HepG2 (cell line): ENCODE measurements around the gene KLHL17. TPM values are rescaled to one million over a fixed set of nuclear protein-coding genes. Genes with fewer than 3 reads are reported as not detected.

Experiments
- ATAC-seq: fragments of 200-7000 bp; cut with Tn5 transposase; 3 replicates; pipeline ENCODE4 v1.9.1; 2020; ENCODE audit warnings: mild to moderate bottlenecking, moderate library complexity
- BruUV-seq: library from RNA; stranded (reverse); fragments of 400-500 nt; replicated peaks from 2 replicates; lab custom pipeline; 2021; lab: Mats Ljungman, UMichigan
- CTCF ChIA-PET: fragments of 300-600 bp; formaldehyde crosslinking; extraction: SDS; loops from one replicate; lab custom pipeline; 2021; ENCODE audit warnings: low total read pairs, inconsistent platforms, low intra/inter-chr PET ratio; lab: Yijun Ruan, JAX
- POLR2A ChIA-PET: fragments of 350-600 bp; sonication (Branson Sonifier 250); formaldehyde crosslinking; loops from one replicate; lab custom pipeline; 2020; ENCODE audit warnings: antibody characterized with exemption, inconsistent platforms; lab: Yijun Ruan, JAX
- DNase-seq: peaks from one replicate; pipeline ENCODE4 v3.0.0-alpha.2; 2015; ENCODE audit warnings: low spot score
- FAIRE-seq: peaks from 3 replicates; lab custom pipeline; 2011; peaks lifted over from hg19 to GRCh38; lab: Jason Lieb, UNC
- H2AFZ ChIP-seq: one replicate; pipeline ENCODE4 v1.6.1; 2011; ENCODE audit warnings: low read length, inconsistent platforms
- H3K27ac ChIP-seq: fragments of 300-600 bp; 3 replicates; pipeline ENCODE4 v1.8.0; 2011; ENCODE audit warnings: mixed run types, mild to moderate bottlenecking, mixed read lengths, low read length, inconsistent platforms; ENCODE audit not compliant: insufficient read depth; ENCODE audit errors: extremely low read length
- H3K27me3 ChIP-seq, 2 experiments: fragments of 200-600 bp in 1 of 2; 2 replicates in 1 of 2; 3 replicates in 1 of 2; pipeline versions ENCODE4 v1.6.0 to v1.8.0; 2011; ENCODE audit warnings: low read length in 2 of 2, mild to moderate bottlenecking in 2 of 2, moderate library complexity in 2 of 2, inconsistent platforms in 1 of 2; ENCODE audit not compliant: insufficient read depth in 2 of 2, control insufficient read depth in 1 of 2
- H3K36me3 ChIP-seq, 2 experiments: fragments of 200-600 bp in 1 of 2; replicated peaks in 1 of 2; 2 replicates in 1 of 2; 3 replicates in 1 of 2; pipeline versions ENCODE4 v1.5.1 to v1.8.0; 2011; ENCODE audit warnings: low read length in 2 of 2, inconsistent platforms in 1 of 2; ENCODE audit not compliant: insufficient read depth in 2 of 2, control insufficient read depth in 1 of 2
- H3K4me1 ChIP-seq: 2 replicates; pipeline ENCODE4 v1.5.1; 2012; ENCODE audit warnings: low read length, inconsistent platforms; ENCODE audit not compliant: insufficient read depth
- H3K4me2 ChIP-seq: 2 replicates; pipeline ENCODE4 v1.6.0; 2011; ENCODE audit warnings: low read depth, low read length, inconsistent platforms
- H3K4me3 ChIP-seq, 3 experiments: fragments of 200-600 bp in 1 of 3; sonication (generic), shearing (Covaris generic) in 1 of 3; replicated peaks in 1 of 3; 2 replicates each; pipeline ENCODE4 v1.5.1; 2011 to 2016; ENCODE audit warnings: low read length in 3 of 3, inconsistent platforms in 2 of 3, low read depth in 2 of 3, mild to moderate bottlenecking in 2 of 3, control low read depth in 1 of 3, mixed read lengths in 1 of 3; ENCODE audit not compliant: insufficient read depth in 1 of 3
- H3K79me2 ChIP-seq: one replicate; pipeline ENCODE4 v1.6.1; 2011; ENCODE audit warnings: low read length, inconsistent platforms; ENCODE audit not compliant: insufficient read depth
- H3K9ac ChIP-seq: 2 replicates; pipeline ENCODE4 v1.6.0; 2011; ENCODE audit warnings: mild to moderate bottlenecking, low read depth, low read length, inconsistent platforms; ENCODE audit not compliant: insufficient read depth
- H3K9me3 ChIP-seq: 2 replicates; pipeline ENCODE4 v1.5.1; 2012; ENCODE audit warnings: mild to moderate bottlenecking, low read length
- H4K20me1 ChIP-seq: 2 replicates; pipeline ENCODE4 v1.6.0; 2011; ENCODE audit warnings: inconsistent platforms, mild to moderate bottlenecking, low read length, moderate library complexity; ENCODE audit not compliant: insufficient read depth
- JUN ChIP-seq: sonication (generic); formaldehyde crosslinking; IDR thresholded peaks from 2 replicates; pipeline ENCODE4 v1.4.0; 2020; ENCODE audit warnings: mild to moderate bottlenecking, missing genetic modification reagents
- PRPF4 ChIP-seq: fragments of 200-400 bp; formaldehyde crosslinking; IDR thresholded peaks from 2 replicates; pipeline ENCODE4 v1.6.1; 2016; ENCODE audit warnings: low read length, low read depth; ENCODE audit not compliant: poor library complexity, severe bottlenecking
- RBFOX2 ChIP-seq: fragments of 200-400 bp; formaldehyde crosslinking; IDR thresholded peaks from 2 replicates; pipeline ENCODE4 v1.6.1; 2017; ENCODE audit warnings: low read depth, mild to moderate bottlenecking, low read length
- ZFP36L1 ChIP-seq: sonication (generic); formaldehyde crosslinking; IDR thresholded peaks from 2 replicates; pipeline ENCODE4 v1.8.0; 2022; ENCODE audit warnings: mild to moderate bottlenecking, missing genetic modification reagents, moderate library complexity
- ZNF160 ChIP-seq: sonication (generic); formaldehyde crosslinking; IDR thresholded peaks from 2 replicates; pipeline ENCODE4 v1.8.0; 2022; ENCODE audit warnings: mild to moderate bottlenecking, inconsistent platforms, missing genetic modification reagents
- WGBS: methylation state at CpG from one replicate; pipeline ENCODE4 v1.1.6; 2017; ENCODE audit warnings: low lambda C conversion rate; 5-methylcytosine and 5-hydroxymethylcytosine counted together
- in situ Hi-C: cut with HindIII; loops from 2 replicates; pipeline ENCODE4 v1.10.0; 2017; ENCODE audit warnings: low pct_unique_long_range_greater_than_20kb; ENCODE audit not compliant: extremely low pct_ligation_motif_present
- intact Hi-C: fragments of 100-400 bp; cut with micrococcal nuclease; formaldehyde crosslinking; loops from one replicate; pipeline ENCODE4 v1.10.0; 2022; ENCODE audit not compliant: unreplicated experiment
- polyA plus RNA-seq, 8 experiments: library from polyadenylated mRNA; depleted of rRNA in 3 of 8; stranded (reverse) in 7 of 8; unstranded in 1 of 8; fragments of >200 nt; fragmentation: Illumina TruSeq in 4 of 8; extraction: Trizol in 4 of 8; gene quantifications; 2 replicates each; pipeline versions ENCODE4 v1.2.1 to v1.2.3, GENCODE V29; 2011 to 2016; ENCODE audit warnings: low read depth in 4 of 8, missing spikeins in 1 of 8, mixed read lengths in 1 of 8; ENCODE audit not compliant: insufficient read depth in 1 of 8
- total RNA-seq, 5 experiments: library from RNA; depleted of rRNA; stranded (reverse); fragments of >200 nt; fragmentation: Illumina TruSeq; extraction: Trizol; gene quantifications; 2 replicates each; pipeline ENCODE4 v1.2.3, GENCODE V29; 2016; ENCODE audit warnings: low read depth in 1 of 5

Gene KLHL17
- total and polyA plus RNA-seq, 2 of the 13 experiments (the other 11 are each of a cell fraction or from before 2014, with no cell fraction given) = 9.3 to 24.7 TPM

DNA sequence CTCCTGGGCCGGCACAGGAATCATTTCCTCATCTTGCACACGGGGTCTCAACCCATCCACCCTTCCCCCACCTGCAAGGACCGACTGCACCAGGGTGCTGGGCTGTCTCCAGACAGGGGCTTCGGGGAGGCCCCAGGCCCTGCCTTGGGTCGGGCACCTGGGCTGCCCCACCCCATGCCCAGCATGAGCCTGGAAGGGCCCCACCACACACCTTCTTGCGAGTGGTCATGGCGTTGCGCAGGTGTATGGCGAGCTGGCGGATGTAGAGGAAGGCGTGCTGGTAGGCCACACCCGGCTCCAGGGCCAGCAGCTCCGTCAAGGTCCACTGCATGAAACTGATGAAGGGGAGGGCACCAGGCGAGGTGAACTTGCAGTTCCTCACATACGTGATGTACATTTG is 8.2 kb upstream of the KLHL17 start:
- BruUV-seq = no TSS peak
- ChIA-PET CTCF (no interaction called here), POLR2A (no interaction called here)
- Histone ChIP-seq H3K27me3 (no peaks in the 10 kb centered on the region), H3K4me1 (peaks cover 2% of the 10 kb centered on the region), H3K27ac (no peak overlapping the region), H3K4me2 (no peak overlapping the region), H3K36me3 (peaks cover 49 to 97% of the 10 kb centered on the region in 2 experiments), H3K9me3 (no peaks in the 10 kb centered on the region), H2AFZ (no peak overlapping the region), H3K9ac (no peak overlapping the region), H3K4me3 (no peak overlapping the region), H4K20me1 (peaks cover 3% of the 10 kb centered on the region; the same call in 1 of the 2 replicates), H3K79me2 (peaks cover 5% of the 10 kb centered on the region)
- intact Hi-C loops (no loop called here), in situ Hi-C loops (no loop called here)
- FAIRE-seq (no peak), ATAC-seq (no peak), DNase-seq (no peak)
- WGBS = 94% methylated on average over 14 of the region's 15 CpGs
- no peak for TF ChIP-seq ZNF160 (CRISPR knock-in tag)
- peak; percentile 33; the same call in 1 of the 2 replicates for TF ChIP-seq RBFOX2

DNA sequence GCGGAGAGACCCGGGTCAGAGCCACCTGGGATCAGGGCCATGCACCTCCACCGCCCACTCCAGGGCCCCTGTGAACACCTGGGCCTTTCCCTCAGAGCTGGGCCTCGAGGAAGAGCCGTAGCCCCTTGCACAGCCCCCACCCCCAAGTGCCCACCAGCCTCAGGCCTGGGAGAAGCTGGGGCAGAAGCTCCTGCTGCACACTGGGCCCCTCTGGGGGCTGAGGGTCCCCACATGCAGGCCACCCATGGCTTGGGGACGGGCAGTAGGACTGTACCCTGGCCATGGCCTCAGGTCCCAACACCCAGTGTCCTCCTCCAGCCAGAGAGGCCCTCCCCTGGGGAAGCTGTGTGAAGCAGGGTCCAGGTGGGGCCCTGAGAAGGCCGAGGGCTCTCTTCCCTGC is 7.8 kb upstream of the KLHL17 start:
- Histone ChIP-seq H3K9me3 (no peaks in the 10 kb centered on the region), H4K20me1 (peaks cover 7% of the 10 kb centered on the region), H2AFZ (no peak overlapping the region), H3K36me3 (peaks cover 50 to 94% of the 10 kb centered on the region in 2 experiments), H3K4me2 (no peak overlapping the region), H3K79me2 (peaks cover 8% of the 10 kb centered on the region), H3K4me3 (no peak overlapping the region), H3K27ac (no peak overlapping the region), H3K9ac (no peak overlapping the region), H3K27me3 (no peaks in the 10 kb centered on the region), H3K4me1 (peaks cover 6% of the 10 kb centered on the region)
- in situ Hi-C loops (no loop called here), intact Hi-C loops (no loop called here)
- BruUV-seq = no TSS peak
- no peak for FAIRE-seq
- no peak for DNase-seq
- TF ChIP-seq RBFOX2 (peak; percentile 42; the same call in 1 of the 2 replicates), ZFP36L1 (CRISPR knock-in tag) (no peak), PRPF4 (no peak), JUN (CRISPR knock-in tag) (no peak)
- ATAC-seq = no peak
- 100% methylated on average over 2 of the region's 7 CpGs for WGBS
- ChIA-PET CTCF (no interaction called here), POLR2A (no interaction called here)
